Naive thymus-derived CD8-positive, alpha-beta T cell (primary cell): ENCODE measurements around the gene CATSPERD. TPM values are rescaled to one million over a fixed set of nuclear protein-coding genes. Genes with fewer than 3 reads are reported as not detected.
"Not testable (repeated sequence)": the region's sequence is repeated elsewhere in the genome, so short reads cannot be mapped to it uniquely, and the experiment has no call there.

Source experiments
- ATAC-seq, 2 donors: fragments of 150-1000 bp; cut with Tn5 transposase in 1 of 2; sonication (Bioruptor Pico), chemical (Tn5 transposase) in 1 of 2; 1 replicate in 1 of 2; 2 replicates in 1 of 2; pipeline ENCODE4 v1.10.0; 2021; ENCODE audit warnings: mild to moderate bottlenecking in 2 of 2, moderate library complexity in 2 of 2
- POLR2A ChIA-PET: fragments of 350-600 bp; sonication (Branson Sonifier 250); formaldehyde crosslinking; loops from one replicate; lab custom pipeline; 2021; ENCODE audit warnings: antibody characterized with exemption; lab: Charles Lee
- DNase-seq, 10 donors: peaks; one replicate each; pipeline versions ENCODE4 v3.0.0 to v3.0.0-alpha.2; 2020 to 2022
- H3K27ac Mint-ChIP-seq, 10 donors: one replicate each; pipeline ENCODE4 v1.8.0; 2020 to 2022; ENCODE audit warnings: mild to moderate bottlenecking in 10 of 10, mixed read lengths in 10 of 10, moderate library complexity in 4 of 10, inconsistent platforms in 1 of 10
- H3K27me3 Mint-ChIP-seq, 5 donors: one replicate each; pipeline ENCODE4 v1.8.0; 2021 to 2022; ENCODE audit warnings: mixed read lengths in 5 of 5
- H3K36me3 Mint-ChIP-seq, 3 donors: one replicate each; pipeline ENCODE4 v1.8.0; 2020 to 2022; ENCODE audit warnings: mixed read lengths in 3 of 3, mild to moderate bottlenecking in 2 of 3, inconsistent platforms in 1 of 3
- H3K4me1 Mint-ChIP-seq, 4 donors: one replicate each; pipeline ENCODE4 v1.8.0; 2021 to 2022; ENCODE audit warnings: mixed read lengths in 4 of 4
- H3K4me3 Mint-ChIP-seq, 10 donors: one replicate each; pipeline ENCODE4 v1.8.0; 2020 to 2022; ENCODE audit warnings: mild to moderate bottlenecking in 10 of 10, mixed read lengths in 10 of 10, moderate library complexity in 6 of 10, inconsistent platforms in 1 of 10
- H3K9me3 Mint-ChIP-seq, 9 donors: one replicate each; pipeline ENCODE4 v1.8.0; 2020 to 2022; ENCODE audit warnings: mixed read lengths in 9 of 9, mild to moderate bottlenecking in 3 of 9, inconsistent platforms in 1 of 9, moderate library complexity in 1 of 9
- polyA plus RNA-seq, 3 donors: library from polyadenylated mRNA; unstranded; fragments of 300-500 nt; fragmentation: Illumina TruSeq; gene quantifications; one replicate each; pipeline ENCODE4 v1.2.3, GENCODE V29; 2021
- total RNA-seq, 8 experiments: library from RNA in 2 of 8; stranded (reverse) in 2 of 8; gene quantifications; one replicate each; pipeline ENCODE4 v1.2.3 and lab custom pipeline; 2021 to 2026

The CATSPERD gene
- total and polyA plus RNA-seq, 5 experiments from 2014 or later, result not detected

GRCh38 chr19:5687360-5688198, 32.9 kb upstream of the CATSPERD start:
- DNase-seq (no peak), ATAC-seq (no peak)
- peak overlapping the region in 5 of 10 donors; percentile 53 to 95 (median 91) for H3K27ac Mint-ChIP-seq
- peaks cover 0 to 15% (median 0%) of the 10 kb centered on the region in 3 donors for H3K36me3 Mint-ChIP-seq
- no peaks in the 10 kb centered on the region for H3K27me3 Mint-ChIP-seq
- H3K4me3 Mint-ChIP-seq, result peak overlapping the region; percentile 52 to 91 (median 84)
- POLR2A ChIA-PET, result interaction anchor here (0.6 to 2.5 kb wide), 11 partner anchors 16 to 1087 kb away, joined by 3 to 40 read pairs (median 4); partner anchors contain the start of genes CATSPERD, LONP1, NDUFA11 and SAFB
- peaks cover 17 to 38% (median 33%) of the 10 kb centered on the region in 4 donors for H3K4me1 Mint-ChIP-seq
- H3K9me3 Mint-ChIP-seq, result no peaks in the 10 kb centered on the region

- not testable (repeated sequence) for H3K9me3 Mint-ChIP-seq, DNase-seq, ATAC-seq, H3K27me3 Mint-ChIP-seq
- POLR2A ChIA-PET, result interaction anchor here (3.8 to 4.2 kb wide), 2 partner anchors 31 to 67 kb away, joined by 41 to 68 read pairs; partner anchors contain the start of genes CATSPERD, LONP1, SAFB and SAFB2
- H3K4me3 Mint-ChIP-seq, result peak overlapping the region; percentile 48 to 85 (median 62)
- peaks cover 0 to 22% (median 0%) of the 10 kb centered on the region in 3 donors for H3K36me3 Mint-ChIP-seq
- H3K27ac Mint-ChIP-seq, result peak overlapping the region in 6 of 10 donors; percentile 53 to 83 (median 72)
- peaks cover 19 to 40% (median 36%) of the 10 kb centered on the region in 4 donors for H3K4me1 Mint-ChIP-seq
Measured at GRCh38 chr19:5688262-5688881, 32.1 kb upstream of the CATSPERD start.

- Mint-ChIP-seq H3K9me3 (no peaks in the 10 kb centered on the region), H3K4me3 (peak within 1 kb of the TSS; percentile 90 to 99 (median 94)), H3K27ac (peak within 1 kb of the TSS; percentile 90 to 99 (median 96)), H3K36me3 (peaks cover 0 to 34% (median 0%) of the 10 kb centered on the region in 3 donors), H3K4me1 (peaks cover 19 to 43% (median 36%) of the 10 kb centered on the region in 4 donors), H3K27me3 (no peaks in the 10 kb centered on the region)
- DNase-seq (peak; percentile 96 to 99 (median 98)), ATAC-seq (peak; percentile 58 to 65)
- POLR2A ChIA-PET, result interaction anchor here (0.5 to 4.2 kb wide), 22 partner anchors 9 to 899 kb away, joined by 3 to 68 read pairs (median 3); partner anchors contain the start of genes CATSPERD, DUS3L, HSD11B1L and LONP1
Measured at GRCh38 chr19:5690125-5690954, 30.1 kb upstream of the CATSPERD start, which contains the start of gene RPL36. Gene RPL36 (plus strand): TSS chr19:5690295. CDS start chr19:5690508, 213 bp downstream.

- ATAC-seq (peak in 1 of 2 donors; percentile 1), DNase-seq (peak in 6 of 10 donors; percentile 28 to 66 (median 40))
- Mint-ChIP-seq H3K27ac (peak overlapping the region; percentile 90 to 99 (median 96)), H3K27me3 (no peaks in the 10 kb centered on the region), H3K9me3 (no peaks in the 10 kb centered on the region), H3K4me3 (peak overlapping the region; percentile 90 to 99 (median 94)), H3K4me1 (peaks cover 19 to 37% (median 31%) of the 10 kb centered on the region in 4 donors), H3K36me3 (peaks cover 0 to 34% (median 0%) of the 10 kb centered on the region in 3 donors)
- POLR2A ChIA-PET, result interaction anchor here (0.5 to 4.2 kb wide), 10 partner anchors 11 to 808 kb away, joined by 3 to 68 read pairs (median 4); partner anchors contain the start of genes CATSPERD, DUS3L, HSD11B1L and LONP1
Measured at GRCh38 chr19:5690955-5691821, 29.2 kb upstream of the CATSPERD start.

GRCh38 chr19:5691822-5692722, 28.4 kb upstream of the CATSPERD start:
- Mint-ChIP-seq H3K4me1 (peaks cover 19 to 31% (median 28%) of the 10 kb centered on the region in 4 donors), H3K4me3 (peak overlapping the region; percentile 43 to 97 (median 92)), H3K36me3 (peaks cover 0 to 40% (median 0%) of the 10 kb centered on the region in 3 donors), H3K27me3 (no peaks in the 10 kb centered on the region), H3K9me3 (no peaks in the 10 kb centered on the region), H3K27ac (peak overlapping the region; percentile 48 to 98 (median 82))
- ATAC-seq (no peak), DNase-seq (peak in 1 of 10 donors; percentile 21)
- POLR2A ChIA-PET, result interaction anchor here (1.0 to 4.2 kb wide), 4 partner anchors 12 to 71 kb away, joined by 3 to 68 read pairs (median 28); partner anchors contain the start of genes CATSPERD, HSD11B1L, LONP1 and MICOS13

GRCh38 chr19:5692723-5693194, 27.7 kb upstream of the CATSPERD start:
- H3K4me3 Mint-ChIP-seq, result peak overlapping the region; percentile 42 to 96 (median 72)
- H3K27ac Mint-ChIP-seq, result peak overlapping the region in 7 of 10 donors; percentile 33 to 96 (median 72)
- H3K4me1 Mint-ChIP-seq, result peaks cover 19 to 31% (median 29%) of the 10 kb centered on the region in 4 donors
- DNase-seq (no peak), ATAC-seq (no peak)
- POLR2A ChIA-PET, result interaction anchor here (1.0 kb wide), 1 partner anchor 13 kb away, joined by 3 read pairs; no protein-coding TSS in a partner anchor
- no peaks in the 10 kb centered on the region for H3K27me3 Mint-ChIP-seq
- H3K36me3 Mint-ChIP-seq, result peaks cover 0 to 43% (median 0%) of the 10 kb centered on the region in 3 donors
- H3K9me3 Mint-ChIP-seq, result no peaks in the 10 kb centered on the region

- H3K4me3 Mint-ChIP-seq, result peak overlapping the region in 3 of 10 donors; percentile 14 to 51 (median 24)
- ATAC-seq, result no peak
- POLR2A ChIA-PET, result interaction anchor here (0.6 to 1.3 kb wide), 4 partner anchors 9 to 25 kb away, joined by 3 read pairs; no protein-coding TSS in a partner anchor
Measured at GRCh38 chr19:5693195-5694166, 27.0 kb upstream of the CATSPERD start.

GRCh38 chr19:5694167-5694955, 26.1 kb upstream of the CATSPERD start:
- ATAC-seq (no peak), DNase-seq (peak in 1 of 10 donors; percentile 17)
- H3K9me3 Mint-ChIP-seq, result no peaks in the 10 kb centered on the region
- POLR2A ChIA-PET, result interaction anchor here (0.6 to 1.3 kb wide), 3 partner anchors 8 to 25 kb away, joined by 3 read pairs; no protein-coding TSS in a partner anchor
- H3K27ac Mint-ChIP-seq, result peak overlapping the region in 2 of 10 donors; percentile 19 to 52
- no peaks in the 10 kb centered on the region for H3K27me3 Mint-ChIP-seq
- peak overlapping the region in 2 of 10 donors; percentile 2 to 43 for H3K4me3 Mint-ChIP-seq
- peaks cover 15 to 31% (median 23%) of the 10 kb centered on the region in 4 donors for H3K4me1 Mint-ChIP-seq
- H3K36me3 Mint-ChIP-seq, result peaks cover 0 to 50% (median 0%) of the 10 kb centered on the region in 3 donors

More at GRCh38 chr19:5693195-5694166, 27.0 kb upstream of the CATSPERD start:
- H3K27ac Mint-ChIP-seq, result peak overlapping the region in 3 of 10 donors; percentile 55 to 74 (median 56)
- peak in 1 of 10 donors; percentile 14 for DNase-seq
- H3K4me1 Mint-ChIP-seq, result peaks cover 15 to 31% (median 24%) of the 10 kb centered on the region in 4 donors
- H3K9me3 Mint-ChIP-seq, result no peaks in the 10 kb centered on the region
- no peaks in the 10 kb centered on the region for H3K27me3 Mint-ChIP-seq
- peaks cover 0 to 44% (median 0%) of the 10 kb centered on the region in 3 donors for H3K36me3 Mint-ChIP-seq
